ENCODE data around the gene MAEA.

MAEA gene

GRCh38 chr4:1325681-1326635, 36.3 kb downstream of the MAEA start:
- in situ Hi-C loops (cut with MboI; ENCODE audit: low pct_unique_long_range_greater_than_20kb, low sequenced_read_pairs, unreplicated experiment): no loop called here
- TF ChIP-seq, protein P1, sequence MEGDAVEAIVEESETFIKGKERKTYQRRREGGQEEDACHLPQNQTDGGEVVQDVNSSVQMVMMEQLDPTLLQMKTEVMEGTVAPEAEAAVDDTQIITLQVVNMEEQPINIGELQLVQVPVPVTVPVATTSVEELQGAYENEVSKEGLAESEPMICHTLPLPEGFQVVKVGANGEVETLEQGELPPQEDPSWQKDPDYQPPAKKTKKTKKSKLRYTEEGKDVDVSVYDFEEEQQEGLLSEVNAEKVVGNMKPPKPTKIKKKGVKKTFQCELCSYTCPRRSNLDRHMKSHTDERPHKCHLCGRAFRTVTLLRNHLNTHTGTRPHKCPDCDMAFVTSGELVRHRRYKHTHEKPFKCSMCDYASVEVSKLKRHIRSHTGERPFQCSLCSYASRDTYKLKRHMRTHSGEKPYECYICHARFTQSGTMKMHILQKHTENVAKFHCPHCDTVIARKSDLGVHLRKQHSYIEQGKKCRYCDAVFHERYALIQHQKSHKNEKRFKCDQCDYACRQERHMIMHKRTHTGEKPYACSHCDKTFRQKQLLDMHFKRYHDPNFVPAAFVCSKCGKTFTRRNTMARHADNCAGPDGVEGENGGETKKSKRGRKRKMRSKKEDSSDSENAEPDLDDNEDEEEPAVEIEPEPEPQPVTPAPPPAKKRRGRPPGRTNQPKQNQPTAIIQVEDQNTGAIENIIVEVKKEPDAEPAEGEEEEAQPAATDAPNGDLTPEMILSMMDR (IDR thresholded peaks at IDR 0.05; ENCODE audit: extremely low read depth, insufficient read depth, missing control alignments): no peak
- no peak for DNase-seq (ENCODE audit: low spot score)

GRCh38 chr4:1326751-1327525, 37.2 kb downstream of the MAEA start:
- in situ Hi-C loops (cut with MboI; ENCODE audit: low pct_unique_long_range_greater_than_20kb, low sequenced_read_pairs, unreplicated experiment): no loop called here
- TF ChIP-seq, protein P1 (IDR thresholded peaks at IDR 0.05; ENCODE audit: extremely low read depth, insufficient read depth, missing control alignments): no peak
- DNase-seq (ENCODE audit: low spot score): no peak

- in situ Hi-C loops (cut with MboI; ENCODE audit: low pct_unique_long_range_greater_than_20kb, low sequenced_read_pairs, unreplicated experiment): no loop called here
- DNase-seq (ENCODE audit: low spot score): no peak
- TF ChIP-seq, protein P1 (IDR thresholded peaks at IDR 0.05; ENCODE audit: extremely low read depth, insufficient read depth, missing control alignments): no peak
These were observed 38.0 kb downstream of the MAEA start for GRCh38 chr4:1327526-1328266.

DNA sequence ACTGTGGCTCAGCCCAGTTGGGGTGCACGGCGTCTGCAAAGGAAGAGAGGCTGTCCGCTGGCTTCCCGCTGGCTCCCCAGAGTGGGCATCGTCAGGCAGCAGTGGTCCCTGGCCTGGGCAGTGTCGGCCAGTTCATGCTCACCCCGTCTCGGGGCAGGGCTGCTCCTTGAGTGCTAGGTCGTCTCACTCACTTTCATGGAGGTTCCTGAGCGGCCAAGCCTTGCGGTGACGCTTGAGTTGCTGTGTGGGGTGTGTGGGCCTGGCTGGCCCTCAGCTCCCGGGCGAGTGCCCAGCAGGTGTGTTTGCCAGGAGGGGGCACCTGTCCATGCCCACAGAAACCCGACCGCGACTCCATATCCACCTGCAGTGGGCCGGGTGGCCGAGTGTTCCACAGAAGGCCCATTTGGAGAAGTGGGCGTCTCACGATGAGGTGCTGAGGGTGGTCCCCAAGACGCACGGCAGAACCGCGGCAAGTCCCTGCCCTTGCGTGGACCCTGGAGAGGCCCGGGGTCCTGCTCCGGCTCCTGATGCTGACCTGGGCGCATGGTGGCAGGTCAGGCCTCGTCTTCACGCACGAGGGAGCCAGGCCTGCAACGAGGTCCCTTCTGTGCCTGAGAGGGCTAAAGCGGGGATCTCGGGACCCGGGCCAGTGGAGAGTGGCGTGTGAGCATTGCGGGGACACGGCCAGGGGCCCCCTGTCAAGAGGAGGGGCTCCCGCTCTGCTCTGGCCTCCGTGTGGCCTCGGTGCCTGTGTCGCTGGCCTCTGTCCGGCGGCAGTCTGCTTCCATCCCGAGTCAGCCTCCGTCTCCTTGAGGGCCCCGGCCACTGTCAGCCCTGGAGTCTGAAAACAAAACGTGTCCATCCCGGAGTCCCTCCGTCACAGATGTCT, 38.8 kb downstream of the MAEA start:
- in situ Hi-C loops (cut with MboI; ENCODE audit: low pct_unique_long_range_greater_than_20kb, low sequenced_read_pairs, unreplicated experiment): no loop called here
- no peak for DNase-seq (ENCODE audit: low spot score)
- TF ChIP-seq, protein P1 (IDR thresholded peaks at IDR 0.05; ENCODE audit: extremely low read depth, insufficient read depth, missing control alignments): no peak

DNA sequence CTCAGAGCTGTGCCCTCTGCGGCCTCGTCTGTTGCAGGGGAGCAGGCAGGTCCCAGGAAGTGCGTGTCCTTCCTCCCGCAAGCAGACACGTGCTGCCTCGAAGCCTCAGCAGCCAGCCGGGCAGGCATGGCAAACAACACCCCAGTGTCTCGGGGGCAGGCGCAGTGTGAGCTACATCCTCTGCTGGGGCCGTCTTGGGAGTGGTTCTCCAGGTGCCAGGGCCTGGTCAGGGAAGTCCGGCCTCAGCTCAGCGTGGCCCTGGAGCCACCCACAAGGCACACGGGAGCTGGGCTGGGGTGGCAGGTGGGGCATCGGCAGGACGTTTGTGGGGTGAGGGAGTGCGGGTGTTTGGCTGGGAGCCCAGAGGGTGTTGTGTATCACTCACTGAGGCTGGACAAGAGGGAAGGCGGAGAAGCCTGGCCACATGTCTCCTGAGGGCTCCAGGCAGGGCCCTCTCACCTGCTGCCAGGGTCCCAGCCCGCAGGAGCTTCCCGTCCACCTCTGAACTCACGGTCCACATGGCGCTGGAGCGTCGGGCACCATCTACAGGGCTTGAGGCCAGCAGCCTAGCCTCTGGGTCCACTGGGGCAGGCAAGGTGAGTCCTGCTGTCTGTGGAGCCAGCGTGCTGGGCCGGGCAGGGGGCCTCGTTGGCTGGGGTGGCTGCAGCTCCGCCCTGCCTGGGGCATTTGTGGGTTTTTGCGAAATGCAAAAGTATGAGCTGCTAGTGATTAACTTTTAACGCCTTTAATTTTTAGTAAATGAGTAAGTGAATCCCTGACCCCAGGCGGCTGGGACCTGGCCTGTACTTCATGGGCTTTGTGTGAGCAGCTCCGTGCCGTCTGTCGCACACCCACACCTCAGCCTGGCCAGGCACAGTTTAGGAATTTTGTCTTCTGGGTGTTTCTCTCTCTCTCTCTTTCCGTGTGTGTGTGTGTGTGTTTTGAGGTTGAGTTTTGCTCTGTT, 40.0 kb downstream of the MAEA start:
- DNase-seq (ENCODE audit: low spot score): no peak
- TF ChIP-seq, protein P1 (IDR thresholded peaks at IDR 0.05; ENCODE audit: extremely low read depth, insufficient read depth, missing control alignments): no peak
- in situ Hi-C loops (cut with MboI; ENCODE audit: low pct_unique_long_range_greater_than_20kb, low sequenced_read_pairs, unreplicated experiment): no loop called here

Data from GM13977 (cell line).